ENCODE data around the gene ZNF423.

- TF ChIP-seq CTCF (IDR thresholded peaks at IDR 0.05) (no peak), POLR2A (IDR thresholded peaks at IDR 0.05) (no peak)
Observed at GRCh38 chr16:49578435-49579024, 277.4 kb downstream of the ZNF423 start.
